ENCODE results near the gene NUP210L. TPM values are rescaled to one million over a fixed set of nuclear protein-coding genes. Genes with fewer than 3 reads are reported as not detected.
"Not testable (repeated sequence)": the region's sequence is repeated elsewhere in the genome, so short reads cannot be mapped to it uniquely, and the experiment has no call there.

Gene NUP210L
- polyA plus RNA-seq, 4 donors, result 0.01 to 0.03 TPM; not detected in 2

DNA sequence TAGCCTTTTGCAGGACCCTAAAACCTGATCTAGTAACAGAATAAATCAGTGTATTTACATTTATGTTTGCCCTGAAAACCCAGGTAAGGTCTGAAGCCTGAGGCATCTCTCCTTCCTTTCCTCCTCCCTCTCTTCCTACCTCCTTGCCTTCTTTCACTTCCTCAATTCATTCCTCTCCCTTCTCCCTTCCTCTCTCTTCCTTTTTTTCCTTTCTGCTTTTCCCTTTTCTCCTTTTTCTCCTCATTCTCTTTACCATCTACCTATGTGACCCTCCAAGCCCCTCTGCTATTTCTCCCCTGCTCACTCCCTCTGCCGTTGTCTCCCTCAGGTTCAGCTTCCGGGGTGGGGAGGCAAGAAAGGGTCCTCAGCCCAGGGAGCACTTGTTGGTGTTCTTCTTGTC lies 173.1 kb downstream of the NUP210L start:
- H3K4me3 ChIP-seq (ENCODE audit: low read depth in 1 of 3, low read length in 3 of 3); FAIRE-seq; H3K9me3 ChIP-seq (ENCODE audit: control insufficient read depth in 2 of 2, insufficient read depth in 1 of 2, low read depth in 1 of 2, low read length in 1 of 2); H3K27ac ChIP-seq (ENCODE audit: low read depth in 1 of 3, low read length in 2 of 3); H3K27me3 ChIP-seq (ENCODE audit: control insufficient read depth in 3 of 3, insufficient read depth in 3 of 3, low read length in 3 of 3); DNase-seq: not testable (repeated sequence)
- peaks cover 0 to 11% (median 0%) of the 10 kb centered on the region in 3 donors for H3K4me1 ChIP-seq (ENCODE audit: control insufficient read depth in 3 of 3, insufficient read depth in 2 of 3, low read depth in 1 of 3, low read length in 2 of 3)
- H3K36me3 ChIP-seq (ENCODE audit: control insufficient read depth in 3 of 3, insufficient read depth in 2 of 3, low read depth in 1 of 3, low read length in 3 of 3), result peaks cover 0 to 18% (median 0%) of the 10 kb centered on the region in 3 donors
- WGBS, 3 donors, result 89 to 98% (median 92%) methylated on average over 2 of the region's 2 CpGs

DNA sequence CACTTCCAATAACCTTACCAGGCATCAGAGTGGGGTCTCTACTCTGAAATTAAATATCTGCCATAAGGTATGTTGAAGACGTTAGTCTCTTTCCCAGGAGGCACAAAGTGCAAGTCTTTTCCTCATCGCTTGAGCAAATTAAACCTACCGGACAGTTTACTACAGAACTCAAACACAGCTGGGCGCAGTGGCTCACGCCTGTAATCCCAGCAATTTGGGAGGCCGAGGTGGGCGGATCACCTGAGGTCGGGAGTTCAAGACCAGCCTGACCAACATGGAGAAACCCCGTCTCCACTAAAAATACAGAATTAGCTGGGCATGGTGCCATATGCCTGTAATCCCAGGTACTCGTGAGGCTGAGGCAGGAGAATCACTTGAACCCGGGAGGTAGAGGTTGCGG lies 175.8 kb downstream of the NUP210L start:
- H3K4me1 ChIP-seq (ENCODE audit: control insufficient read depth in 3 of 3, insufficient read depth in 2 of 3, low read depth in 1 of 3, low read length in 2 of 3); DNase-seq; FAIRE-seq; H3K27me3 ChIP-seq (ENCODE audit: control insufficient read depth in 3 of 3, insufficient read depth in 3 of 3, low read length in 3 of 3); H3K27ac ChIP-seq (ENCODE audit: low read depth in 1 of 3, low read length in 2 of 3); H3K4me3 ChIP-seq (ENCODE audit: low read depth in 1 of 3, low read length in 3 of 3); H3K9me3 ChIP-seq (ENCODE audit: control insufficient read depth in 2 of 2, insufficient read depth in 1 of 2, low read depth in 1 of 2, low read length in 1 of 2): not testable (repeated sequence)
- H3K36me3 ChIP-seq (ENCODE audit: control insufficient read depth in 3 of 3, insufficient read depth in 2 of 3, low read depth in 1 of 3, low read length in 3 of 3), result peaks cover 2 to 37% (median 8%) of the 10 kb centered on the region in 3 donors
- WGBS, 3 donors, result 91 to 93% (median 92%) methylated on average over 12 of the region's 12 CpGs

DNA sequence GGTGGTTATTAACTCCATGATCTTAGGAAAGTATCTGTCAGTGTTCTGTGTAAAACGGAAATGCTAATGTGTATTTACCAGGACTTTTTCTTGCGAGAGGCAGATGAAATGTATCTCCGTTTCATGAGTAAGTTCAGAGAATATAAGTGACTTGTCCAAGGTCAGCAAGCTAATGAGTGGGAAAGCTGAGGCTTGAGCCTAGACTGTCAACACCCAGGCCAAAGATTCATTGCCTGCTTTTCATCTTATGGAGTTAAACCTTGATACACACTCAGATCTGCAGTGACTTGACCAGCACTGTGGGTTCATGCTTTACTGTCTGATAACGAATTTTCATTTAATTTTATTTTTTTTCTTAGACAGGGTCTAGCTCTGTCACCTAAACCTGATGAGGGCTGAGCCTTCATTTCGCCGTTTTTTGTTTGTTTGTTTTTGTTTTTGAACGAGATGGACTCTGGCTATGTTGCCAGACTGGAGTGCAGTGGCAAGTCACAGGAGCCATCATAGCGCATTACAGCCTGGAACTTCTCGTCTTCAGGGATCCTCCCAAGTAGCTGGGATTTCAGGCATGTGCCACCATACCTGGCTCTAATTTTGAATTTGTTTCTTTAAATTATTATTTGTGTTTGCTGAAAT lies 176.5 kb downstream of the NUP210L start:
- Histone ChIP-seq H3K36me3 (ENCODE audit: control insufficient read depth in 3 of 3, insufficient read depth in 2 of 3, low read depth in 1 of 3, low read length in 3 of 3) (peaks cover 7 to 43% (median 12%) of the 10 kb centered on the region in 3 donors), H3K4me3 (ENCODE audit: low read depth in 1 of 3, low read length in 3 of 3) (peak overlapping the region in 1 of 3 donors; percentile 93), H3K4me1 (ENCODE audit: control insufficient read depth in 3 of 3, insufficient read depth in 2 of 3, low read depth in 1 of 3, low read length in 2 of 3) (peaks cover 0 to 8% (median 0%) of the 10 kb centered on the region in 3 donors), H3K9me3 (ENCODE audit: control insufficient read depth in 2 of 2, insufficient read depth in 1 of 2, low read depth in 1 of 2, low read length in 1 of 2) (no peaks in the 10 kb centered on the region), H3K27ac (ENCODE audit: low read depth in 1 of 3, low read length in 2 of 3) (peak overlapping the region in 1 of 3 donors; percentile 77), H3K27me3 (ENCODE audit: control insufficient read depth in 3 of 3, insufficient read depth in 3 of 3, low read length in 3 of 3) (no peaks in the 10 kb centered on the region)
- WGBS, 3 donors, result 43 to 55% (median 45%) methylated on average over 9 of the region's 9 CpGs
- no peak for DNase-seq
- FAIRE-seq, result no peak

DNA sequence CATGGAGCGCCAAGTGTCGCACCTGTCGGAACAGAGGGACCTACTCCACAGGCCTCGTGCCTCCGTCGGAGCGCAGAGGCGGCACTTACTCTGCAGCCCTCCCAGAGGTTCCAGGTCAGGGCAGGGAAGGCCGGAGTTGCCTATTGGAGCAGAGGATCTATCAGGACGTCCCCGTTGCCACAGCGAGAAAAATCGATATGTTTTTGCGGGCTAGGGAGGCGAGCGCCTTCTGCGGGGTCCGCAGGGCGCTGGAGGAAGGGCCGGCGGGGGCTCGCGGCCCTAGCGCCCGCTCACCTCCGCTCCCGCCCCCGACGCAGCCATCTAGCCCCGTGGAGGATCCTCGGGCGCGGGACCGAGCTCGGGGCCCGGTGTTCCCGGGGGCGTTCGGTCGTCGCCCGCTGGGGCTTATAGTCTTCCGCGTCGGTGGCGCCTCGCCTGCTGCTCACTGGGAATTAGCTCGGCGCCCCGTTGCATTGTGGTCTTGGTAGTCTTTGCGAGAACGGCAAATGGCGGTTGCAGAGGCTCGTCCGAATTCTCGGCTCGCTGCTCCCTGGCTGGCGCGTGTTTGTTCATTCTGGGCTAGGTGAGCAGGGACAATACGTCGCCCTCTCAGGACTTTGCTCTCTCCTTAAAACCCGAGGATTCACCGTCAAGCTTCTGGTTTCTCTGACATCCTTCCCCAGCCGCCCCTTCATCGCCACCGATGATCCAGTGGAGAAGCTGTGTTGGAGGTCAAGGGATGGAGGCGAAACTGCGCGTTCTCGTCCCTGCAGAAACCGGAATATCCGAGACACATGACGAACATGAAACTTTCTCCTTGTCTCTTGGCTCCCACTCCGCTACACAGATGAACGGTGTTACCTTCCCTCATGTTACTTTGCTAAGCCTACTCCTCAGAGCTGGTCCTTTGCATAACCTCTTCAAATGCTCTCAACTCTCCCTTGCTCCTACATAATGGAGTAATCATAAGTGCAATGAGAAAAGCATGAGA lies 177.3 kb downstream of the NUP210L start, which contains the start of gene JTB:
JTB (minus strand) TSS at position 425 of the 991 bp plus-strand sequence; CDS start at position 3, 422 bp downstream.
- H3K4me3 ChIP-seq (ENCODE audit: low read depth in 1 of 3, low read length in 3 of 3), result peak within 1 kb of the TSS; percentile 74 to 94 (median 93)
- FAIRE-seq (no peak), DNase-seq (peak; percentile 91 to 94)
- peak within 1 kb of the TSS; percentile 77 to 93 (median 85) for H3K27ac ChIP-seq (ENCODE audit: low read depth in 1 of 3, low read length in 2 of 3)
- H3K27me3 ChIP-seq (ENCODE audit: control insufficient read depth in 3 of 3, insufficient read depth in 3 of 3, low read length in 3 of 3), result no peaks in the 10 kb centered on the region
- peaks cover 9 to 47% (median 12%) of the 10 kb centered on the region in 3 donors for H3K36me3 ChIP-seq (ENCODE audit: control insufficient read depth in 3 of 3, insufficient read depth in 2 of 3, low read depth in 1 of 3, low read length in 3 of 3)
- WGBS, 3 donors, result 0% methylated on average over 63 to 75 of the region's 75 CpGs
- no peaks in the 10 kb centered on the region for H3K9me3 ChIP-seq (ENCODE audit: control insufficient read depth in 2 of 2, insufficient read depth in 1 of 2, low read depth in 1 of 2, low read length in 1 of 2)
- peaks cover 0 to 8% (median 0%) of the 10 kb centered on the region in 3 donors for H3K4me1 ChIP-seq (ENCODE audit: control insufficient read depth in 3 of 3, insufficient read depth in 2 of 3, low read depth in 1 of 3, low read length in 2 of 3)

DNA sequence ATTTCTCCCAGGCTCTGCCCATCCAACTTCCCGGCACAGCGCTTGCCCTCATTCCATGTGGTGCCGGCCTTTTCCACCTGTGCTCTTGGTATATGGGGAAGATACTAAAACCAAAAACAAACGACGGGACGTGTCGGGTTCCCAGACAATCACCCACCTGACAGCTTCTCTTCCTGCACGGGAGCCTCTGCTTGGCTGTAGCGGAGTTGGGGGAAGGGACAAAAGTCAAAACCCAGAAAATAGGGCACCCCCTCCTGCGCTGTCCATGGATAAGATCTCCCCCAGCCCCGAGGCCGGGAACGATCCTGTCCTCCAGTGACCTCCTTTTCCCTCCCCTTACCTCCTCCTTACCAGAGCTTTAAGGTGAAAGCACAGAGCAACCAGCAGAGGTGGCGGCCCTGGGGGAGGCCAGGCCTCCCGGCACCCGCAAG lies 178.0 kb downstream of the NUP210L start:
- peaks cover 9 to 43% (median 12%) of the 10 kb centered on the region in 3 donors for H3K36me3 ChIP-seq (ENCODE audit: control insufficient read depth in 3 of 3, insufficient read depth in 2 of 3, low read depth in 1 of 3, low read length in 3 of 3)
- no peaks in the 10 kb centered on the region for H3K9me3 ChIP-seq (ENCODE audit: control insufficient read depth in 2 of 2, insufficient read depth in 1 of 2, low read depth in 1 of 2, low read length in 1 of 2)
- H3K27me3 ChIP-seq (ENCODE audit: control insufficient read depth in 3 of 3, insufficient read depth in 3 of 3, low read length in 3 of 3), result no peaks in the 10 kb centered on the region
- peak overlapping the region; percentile 74 to 94 (median 93) for H3K4me3 ChIP-seq (ENCODE audit: low read depth in 1 of 3, low read length in 3 of 3)
- H3K27ac ChIP-seq (ENCODE audit: low read depth in 1 of 3, low read length in 2 of 3), result peak overlapping the region; percentile 77 to 93 (median 85)
- H3K4me1 ChIP-seq (ENCODE audit: control insufficient read depth in 3 of 3, insufficient read depth in 2 of 3, low read depth in 1 of 3, low read length in 2 of 3), result peaks cover 0 to 8% (median 0%) of the 10 kb centered on the region in 3 donors
- no peak for FAIRE-seq
- DNase-seq, result no peak
- 1% methylated on average over 16 of the region's 16 CpGs for WGBS, 3 donors

DNA sequence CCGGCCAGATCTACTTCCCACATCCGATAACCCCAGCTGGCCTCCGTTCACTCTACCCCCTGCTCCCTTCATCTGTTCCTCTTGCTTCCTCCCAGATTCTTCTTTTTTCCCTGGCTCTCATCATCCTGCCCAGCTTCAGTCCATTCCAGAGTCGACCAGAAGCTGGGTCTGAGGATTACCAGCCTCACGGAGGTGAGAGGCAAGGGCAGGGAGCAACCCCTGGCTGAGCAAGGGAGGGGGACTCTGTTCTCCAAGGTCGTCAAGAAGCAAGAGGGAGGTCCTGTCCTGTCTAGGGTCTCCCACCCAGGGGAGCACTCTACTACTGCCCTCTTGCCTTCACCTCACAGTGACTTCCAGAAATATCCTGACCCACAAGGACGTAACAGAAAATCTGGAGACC lies 181.3 kb downstream of the NUP210L start:
- no peak for FAIRE-seq
- WGBS, 3 donors, result 79 to 87% (median 80%) methylated on average over 7 of the region's 7 CpGs
- Histone ChIP-seq H3K36me3 (ENCODE audit: control insufficient read depth in 3 of 3, insufficient read depth in 2 of 3, low read depth in 1 of 3, low read length in 3 of 3) (peaks cover 9 to 38% (median 12%) of the 10 kb centered on the region in 3 donors), H3K4me1 (ENCODE audit: control insufficient read depth in 3 of 3, insufficient read depth in 2 of 3, low read depth in 1 of 3, low read length in 2 of 3) (peaks cover 0 to 10% (median 0%) of the 10 kb centered on the region in 3 donors), H3K4me3 (ENCODE audit: low read depth in 1 of 3, low read length in 3 of 3) (no peak overlapping the region), H3K27ac (ENCODE audit: low read depth in 1 of 3, low read length in 2 of 3) (no peak overlapping the region), H3K27me3 (ENCODE audit: control insufficient read depth in 3 of 3, insufficient read depth in 3 of 3, low read length in 3 of 3) (no peaks in the 10 kb centered on the region), H3K9me3 (ENCODE audit: control insufficient read depth in 2 of 2, insufficient read depth in 1 of 2, low read depth in 1 of 2, low read length in 1 of 2) (no peaks in the 10 kb centered on the region)
- no peak for DNase-seq

DNA sequence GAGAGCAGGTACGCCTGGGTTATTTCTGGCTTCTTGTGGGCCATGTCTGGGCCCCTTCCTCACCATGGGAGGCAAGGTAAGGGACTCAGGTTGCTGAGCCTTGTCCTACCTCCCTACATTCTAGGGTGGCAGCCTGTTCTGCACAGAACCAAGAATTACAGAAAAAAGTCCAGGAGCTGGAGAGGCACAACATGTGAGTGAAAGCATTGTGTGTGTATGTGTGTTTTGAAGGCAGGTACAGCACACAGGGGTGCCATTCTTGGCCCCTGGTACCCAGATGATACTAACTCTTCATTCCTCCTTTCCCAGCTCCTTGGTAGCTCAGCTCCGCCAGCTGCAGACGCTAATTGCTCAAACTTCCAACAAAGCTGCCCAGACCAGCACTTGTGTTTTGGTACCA lies 181.8 kb downstream of the NUP210L start:
- WGBS, 3 donors, result 94 to 98% (median 94%) methylated on average over 3 of the region's 3 CpGs
- H3K27ac ChIP-seq (ENCODE audit: low read depth in 1 of 3, low read length in 2 of 3), result no peak overlapping the region
- DNase-seq (no peak), FAIRE-seq (no peak)
- H3K36me3 ChIP-seq (ENCODE audit: control insufficient read depth in 3 of 3, insufficient read depth in 2 of 3, low read depth in 1 of 3, low read length in 3 of 3), result peaks cover 9 to 38% (median 12%) of the 10 kb centered on the region in 3 donors
- no peaks in the 10 kb centered on the region for H3K27me3 ChIP-seq (ENCODE audit: control insufficient read depth in 3 of 3, insufficient read depth in 3 of 3, low read length in 3 of 3)
- no peak overlapping the region for H3K4me3 ChIP-seq (ENCODE audit: low read depth in 1 of 3, low read length in 3 of 3)
- H3K4me1 ChIP-seq (ENCODE audit: control insufficient read depth in 3 of 3, insufficient read depth in 2 of 3, low read depth in 1 of 3, low read length in 2 of 3), result peaks cover 0 to 13% (median 0%) of the 10 kb centered on the region in 3 donors
- no peaks in the 10 kb centered on the region for H3K9me3 ChIP-seq (ENCODE audit: control insufficient read depth in 2 of 2, insufficient read depth in 1 of 2, low read depth in 1 of 2, low read length in 1 of 2)

DNA sequence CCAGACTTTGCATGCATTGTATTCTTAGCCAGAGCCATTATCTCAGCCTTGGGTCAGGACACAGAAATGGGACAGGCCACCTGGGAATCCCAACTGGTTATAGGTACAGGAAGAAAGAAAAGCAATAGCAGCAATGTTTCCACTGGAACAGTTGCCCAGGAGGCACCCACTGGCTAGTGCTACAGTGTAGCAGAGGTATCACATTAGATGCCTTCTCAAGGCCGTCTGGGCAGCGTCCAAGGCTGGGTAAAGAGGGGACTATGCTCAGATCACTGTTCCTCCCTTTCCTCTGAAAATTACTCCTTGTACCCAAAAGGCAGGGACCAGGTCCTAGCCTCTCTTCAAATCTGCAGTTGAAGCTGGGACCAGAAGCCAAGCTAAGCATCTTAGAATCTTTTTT lies 184.5 kb downstream of the NUP210L start:
- WGBS, 3 donors, result 91 to 94% (median 92%) methylated on average over 2 of the region's 2 CpGs
- Histone ChIP-seq H3K36me3 (ENCODE audit: control insufficient read depth in 3 of 3, insufficient read depth in 2 of 3, low read depth in 1 of 3, low read length in 3 of 3) (peaks cover 6 to 27% (median 9%) of the 10 kb centered on the region in 3 donors), H3K27me3 (ENCODE audit: control insufficient read depth in 3 of 3, insufficient read depth in 3 of 3, low read length in 3 of 3) (no peaks in the 10 kb centered on the region), H3K4me1 (ENCODE audit: control insufficient read depth in 3 of 3, insufficient read depth in 2 of 3, low read depth in 1 of 3, low read length in 2 of 3) (peaks cover 0 to 5% (median 2%) of the 10 kb centered on the region in 3 donors), H3K27ac (ENCODE audit: low read depth in 1 of 3, low read length in 2 of 3) (no peak overlapping the region), H3K9me3 (ENCODE audit: control insufficient read depth in 2 of 2, insufficient read depth in 1 of 2, low read depth in 1 of 2, low read length in 1 of 2) (no peaks in the 10 kb centered on the region), H3K4me3 (ENCODE audit: low read depth in 1 of 3, low read length in 3 of 3) (no peak overlapping the region)
- DNase-seq (no peak), FAIRE-seq (no peak)
